H1 (cell line): ENCODE data around the gene POLDIP2. TPM values are rescaled to one million over a fixed set of nuclear protein-coding genes. Genes with fewer than 3 reads are reported as not detected.
A peak's percentile ranks its signal among the peaks of the same experiment; 100 is the strongest.

Experiments used
- CTCF ChIA-PET: fragments of 300-600 bp; sonication (Branson Sonifier 250); formaldehyde crosslinking; loops from one replicate; lab custom pipeline; 2021; ENCODE audit not compliant: partially characterized antibody; lab: Charles Lee
- POLR2A ChIA-PET: fragments of 300-600 bp; sonication (Branson Sonifier 250); formaldehyde crosslinking; loops from one replicate; lab custom pipeline; 2021; ENCODE audit warnings: inconsistent platforms; ENCODE audit not compliant: partially characterized antibody; lab: Charles Lee
- DNase-seq, 2 experiments: peaks; one replicate each; pipeline versions ENCODE4 v3.0.0 to v3.0.0-alpha.2; 2010 to 2022; ENCODE audit warnings: low spot score in 2 of 2, low read depth in 1 of 2, mixed read lengths in 1 of 2
- FAIRE-seq: peaks from 2 replicates; lab custom pipeline; 2011; peaks lifted over from hg19 to GRCh38; lab: Jason Lieb, UNC
- H2AFZ ChIP-seq: 2 replicates; pipeline ENCODE4 v1.8.1; 2012; ENCODE audit warnings: low read length, inconsistent platforms
- H2AK5ac ChIP-seq: 2 replicates; pipeline ENCODE4 v1.6.1; 2013; ENCODE audit warnings: low read depth, low read length
- H2BK120ac ChIP-seq: replicated peaks from 2 replicates; pipeline ENCODE3; 2013; ENCODE audit warnings: low read depth, low read length, inconsistent platforms
- H2BK12ac ChIP-seq: 2 replicates; pipeline ENCODE4 v1.6.1; 2013; ENCODE audit warnings: low read depth, low read length
- H2BK15ac ChIP-seq: 2 replicates; pipeline ENCODE4 v1.6.1; 2013; ENCODE audit warnings: low read length
- H2BK20ac ChIP-seq: 2 replicates; pipeline ENCODE4 v1.6.1; 2013; ENCODE audit warnings: low read length
- H2BK5ac ChIP-seq: 2 replicates; pipeline ENCODE4 v1.6.1; 2013; ENCODE audit warnings: low read depth, low read length
- H3K14ac ChIP-seq: 2 replicates; pipeline ENCODE4 v1.6.1; 2013; ENCODE audit warnings: inconsistent platforms; ENCODE audit not compliant: insufficient read length
- H3K18ac ChIP-seq: 2 replicates; pipeline ENCODE4 v1.6.1; 2013; ENCODE audit warnings: low read length; ENCODE audit errors: extremely low read depth
- H3K23ac ChIP-seq: 2 replicates; pipeline ENCODE4 v1.6.1; 2013; ENCODE audit warnings: inconsistent platforms; ENCODE audit not compliant: insufficient read length
- H3K23me2 ChIP-seq: 2 replicates; pipeline ENCODE4 v1.6.1; 2013; ENCODE audit warnings: low read depth, low read length
- H3K27ac ChIP-seq: 2 replicates; pipeline ENCODE4 v1.6.1; 2011; ENCODE audit warnings: low read depth, low read length, inconsistent platforms
- H3K27me3 ChIP-seq, 4 experiments: replicated peaks in 1 of 4; 1 replicate in 1 of 4; 2 replicates in 3 of 4; pipeline versions ENCODE4 v1.6.1 to v1.8.1; 2011 to 2013; ENCODE audit warnings: low read length in 3 of 4, mild to moderate bottlenecking in 3 of 4, inconsistent platforms in 2 of 4, mixed read lengths in 2 of 4, moderate library complexity in 1 of 4; ENCODE audit not compliant: control insufficient read depth in 3 of 4, insufficient read depth in 3 of 4; ENCODE audit errors: extremely low read depth in 1 of 4
- H3K36me3 ChIP-seq, 4 experiments: 2 replicates each; pipeline versions ENCODE4 v1.6.1 to v1.8.1; 2011 to 2013; ENCODE audit warnings: mild to moderate bottlenecking in 4 of 4, low read length in 3 of 4, moderate library complexity in 2 of 4, control low read depth in 1 of 4, inconsistent platforms in 1 of 4; ENCODE audit not compliant: insufficient read depth in 4 of 4, control insufficient read depth in 2 of 4
- H3K4ac ChIP-seq: replicated peaks from 2 replicates; pipeline ENCODE3; 2013; ENCODE audit warnings: low read length, low read depth, mixed read lengths, inconsistent platforms; ENCODE audit not compliant: insufficient read length
- H3K4me1 ChIP-seq, 4 experiments: replicated peaks in 1 of 4; 1 replicate in 1 of 4; 2 replicates in 3 of 4; pipeline versions ENCODE4 v1.6.1 to v1.8.1; 2011 to 2013; ENCODE audit warnings: low read length in 3 of 4, inconsistent platforms in 2 of 4, mixed read lengths in 1 of 4; ENCODE audit not compliant: insufficient read depth in 4 of 4, control insufficient read depth in 3 of 4
- H3K4me2 ChIP-seq, 2 experiments: 2 replicates each; pipeline versions ENCODE4 v1.6.1 to v1.8.1; 2011 to 2013; ENCODE audit warnings: low read depth in 2 of 2, low read length in 2 of 2, control low read depth in 1 of 2, inconsistent platforms in 1 of 2, mild to moderate bottlenecking in 1 of 2; ENCODE audit not compliant: insufficient read depth in 1 of 2
- H3K4me3 ChIP-seq, 4 experiments: fragments of 200-600, 300-600 bp in 1 of 4; sonication (generic), shearing (Covaris generic), sonication (Bioruptor Twin) in 1 of 4; 2 replicates each; pipeline versions ENCODE4 v1.5.1 to v1.8.1; 2011 to 2016; ENCODE audit warnings: low read length in 4 of 4, low read depth in 3 of 4, control low read depth in 2 of 4, inconsistent platforms in 2 of 4, mild to moderate bottlenecking in 2 of 4, mixed read lengths in 1 of 4, moderate library complexity in 1 of 4; ENCODE audit not compliant: insufficient read depth in 2 of 4; ENCODE audit errors: extremely low read depth in 1 of 4
- H3K56ac ChIP-seq: replicated peaks from 2 replicates; pipeline ENCODE3; 2013; ENCODE audit warnings: low read depth, mild to moderate bottlenecking, mixed read lengths, low read length, inconsistent platforms; ENCODE audit not compliant: insufficient read length
- H3K79me1 ChIP-seq: 2 replicates; pipeline ENCODE4 v1.6.1; 2013; ENCODE audit warnings: low read depth, low read length, control low read depth
- H3K79me2 ChIP-seq, 2 experiments: 2 replicates each; pipeline versions ENCODE4 v1.6.1 to v1.8.1; 2012 to 2013; ENCODE audit warnings: low read length in 2 of 2, mild to moderate bottlenecking in 2 of 2, inconsistent platforms in 1 of 2; ENCODE audit not compliant: insufficient read depth in 2 of 2, control insufficient read depth in 1 of 2
- H3K9ac ChIP-seq, 4 experiments: replicated peaks in 1 of 4; 1 replicate in 1 of 4; 2 replicates in 3 of 4; pipeline versions ENCODE4 v1.6.1 to v1.8.1; 2011 to 2013; ENCODE audit warnings: low read depth in 3 of 4, low read length in 3 of 4, control low read depth in 2 of 4, mild to moderate bottlenecking in 2 of 4, moderate library complexity in 2 of 4, inconsistent platforms in 1 of 4; ENCODE audit errors: extremely low read depth in 1 of 4
- H3K9me3 ChIP-seq, 2 experiments: 2 replicates each; pipeline versions ENCODE4 v1.6.1 to v1.8.1; 2012 to 2013; ENCODE audit warnings: mild to moderate bottlenecking in 2 of 2, moderate library complexity in 2 of 2, control low read depth in 1 of 2, inconsistent platforms in 1 of 2, low read depth in 1 of 2, low read length in 1 of 2, mixed read lengths in 1 of 2; ENCODE audit not compliant: insufficient read depth in 2 of 2
- H4K20me1 ChIP-seq, 2 experiments: replicated peaks in 1 of 2; 2 replicates each; pipeline versions ENCODE3 to v1.8.1; 2011 to 2013; ENCODE audit warnings: inconsistent platforms in 2 of 2, low read length in 2 of 2, mild to moderate bottlenecking in 1 of 2; ENCODE audit not compliant: insufficient read depth in 2 of 2, control insufficient read depth in 1 of 2
- H4K5ac ChIP-seq: 2 replicates; pipeline ENCODE4 v1.6.1; 2013; ENCODE audit warnings: low read length, low read depth, mixed read lengths, inconsistent platforms; ENCODE audit not compliant: insufficient read length
- H4K8ac ChIP-seq: 2 replicates; pipeline ENCODE4 v1.8.0; 2013; ENCODE audit warnings: mild to moderate bottlenecking, moderate library complexity, low read length, inconsistent platforms; ENCODE audit not compliant: insufficient read depth; ENCODE audit errors: extremely low read depth
- H4K91ac ChIP-seq: replicated peaks from 2 replicates; pipeline ENCODE3; 2013; ENCODE audit warnings: low read length, mixed read lengths, inconsistent platforms; ENCODE audit not compliant: insufficient read length
- WGBS, 2 experiments: shearing (Covaris generic) in 1 of 2; methylation state at CpG; one replicate each; pipeline versions ENCODE4 v1.1.6 to v1.1.7; 2013 to 2015; ENCODE audit warnings: low lambda C conversion rate in 2 of 2, mixed read lengths in 2 of 2, inconsistent platforms in 1 of 2, low coverage in 1 of 2, missing lambda C conversion rate in 1 of 2; ENCODE audit not compliant: insufficient replicate concordance in 2 of 2, insufficient coverage in 1 of 2, insufficient read length in 1 of 2; ENCODE audit errors: extremely low coverage in 1 of 2, missing lambda C conversion rate in 1 of 2; 5-methylcytosine and 5-hydroxymethylcytosine counted together
- polyA plus RNA-seq, 7 experiments: library from polyadenylated mRNA; depleted of rRNA in 3 of 7; stranded (reverse) in 5 of 7; unstranded in 2 of 7; fragments of >200 nt in 5 of 7; fragments of 200-250 nt in 2 of 7; gene quantifications; 1 replicate in 5 of 7; 2 replicates in 1 of 7; 4 replicates in 1 of 7; pipeline versions ENCODE4 v1.2.1 to v1.2.3, GENCODE V29; 2011 to 2013; ENCODE audit warnings: missing spikeins in 2 of 7, mixed read lengths in 2 of 7
- total RNA-seq: library from RNA; stranded (reverse); fragmentation: NEBNext Ultra II Directional; extraction: Animal tissue kit (Norgen Biotek cat#: 25700); gene quantifications from 2 replicates; pipeline ENCODE4 v1.2.1, GENCODE V29; 2021

POLDIP2 gene
- total and polyA plus RNA-seq, 2 of the 8 experiments (the other 6 are each of a cell fraction or from before 2014, with no cell fraction given): 74.0 to 76.1 TPM

DNA sequence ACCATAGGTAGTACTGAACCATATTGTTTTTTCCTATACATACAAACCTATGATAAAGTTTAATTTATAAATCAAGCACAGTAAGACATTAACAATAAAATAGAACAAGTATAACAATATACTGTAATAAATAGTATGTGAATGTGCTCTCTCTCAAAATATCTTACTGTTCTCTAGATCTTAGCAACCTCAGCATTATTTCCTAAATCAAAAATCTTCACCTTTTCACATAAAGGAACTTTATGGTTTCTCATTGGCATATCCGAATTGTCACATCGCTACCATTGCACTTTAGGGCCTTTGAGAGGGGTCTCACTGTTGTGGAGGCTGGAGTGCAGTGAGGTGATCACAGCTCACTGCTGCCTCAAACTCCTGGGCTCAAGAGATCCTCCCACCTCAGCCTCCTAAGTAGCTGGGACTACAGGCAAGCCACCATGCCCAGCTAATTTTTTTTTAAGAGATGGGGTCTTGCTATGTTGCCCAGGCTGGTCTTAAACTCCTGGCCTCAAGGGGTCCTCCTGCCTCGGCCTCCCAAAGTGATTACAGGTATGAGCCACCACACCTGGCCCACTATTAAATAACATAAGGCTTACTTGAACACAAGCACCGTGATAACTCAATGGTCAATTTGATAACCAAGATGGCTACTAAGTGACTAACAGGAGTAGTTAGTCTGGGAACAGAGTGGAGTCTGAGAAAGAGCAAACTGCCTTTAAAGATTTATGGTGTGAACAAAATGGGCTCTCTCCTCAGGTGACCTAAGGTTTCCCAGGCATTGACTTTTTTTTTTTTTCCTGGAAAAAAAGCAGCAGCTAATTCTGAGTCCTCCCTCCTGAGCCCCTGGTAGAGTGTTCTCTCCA is 41.3 kb downstream of the POLDIP2 start:
- H2AK5ac ChIP-seq: no peak overlapping the region
- H4K20me1 ChIP-seq: peaks cover 0 to 2% of the 10 kb centered on the region in 2 experiments
- H2BK12ac ChIP-seq: no peak overlapping the region
- H2BK15ac ChIP-seq: no peak overlapping the region; the same call in 1 of the 2 replicates
- H3K79me2 ChIP-seq: peaks cover 16 to 21% of the 10 kb centered on the region in 2 experiments
- no peak overlapping the region for H2BK120ac ChIP-seq
- H3K23ac ChIP-seq: no peak overlapping the region
- no peak overlapping the region for H2BK20ac ChIP-seq
- no peak overlapping the region for H3K14ac ChIP-seq
- peaks cover 0 to 3% (median 0%) of the 10 kb centered on the region in 4 experiments; a peak in 1 of 7 replicates for H3K27me3 ChIP-seq
- H3K9me3 ChIP-seq: no peaks in the 10 kb centered on the region
- no peak overlapping the region for H3K4me2 ChIP-seq
- H3K4me1 ChIP-seq: peaks cover 4 to 26% (median 13%) of the 10 kb centered on the region in 4 experiments
- ChIA-PET POLR2A (interaction anchor here (1.3 to 3.7 kb wide), 2 partner anchors 10 to 41 kb away, joined by 3 to 14 read pairs; partner anchors contain the start of gene POLDIP2), CTCF (interaction anchor here (1.1 to 1.5 kb wide), 2 partner anchors 35 to 87 kb away, joined by 4 to 6 read pairs; no protein-coding TSS in a partner anchor)
- H3K36me3 ChIP-seq: peaks cover 0 to 4% (median 0%) of the 10 kb centered on the region in 4 experiments; a peak in 3 of 8 replicates
- no peak overlapping the region for H2AFZ ChIP-seq
- peaks cover 11% of the 10 kb centered on the region for H3K23me2 ChIP-seq
- H3K4me3 ChIP-seq: no peak overlapping the region
- H3K4ac ChIP-seq: no peak overlapping the region
- no peaks in the 10 kb centered on the region for H3K79me1 ChIP-seq
- H3K56ac ChIP-seq: no peak overlapping the region
- 0 out of 2 replicates have a peak overlapping the region, but pooled peaks have one; percentile 38 for H2BK5ac ChIP-seq
- H4K91ac ChIP-seq: no peak overlapping the region
- WGBS, 2 experiments: 91% methylated on average over 4 of the region's 4 CpGs; no CpG with 5 or more reads in 1 of the 2 experiments
- H3K9ac ChIP-seq: no peak overlapping the region
- FAIRE-seq: no peak
- H4K5ac ChIP-seq: no peak overlapping the region
- H3K27ac ChIP-seq: no peak overlapping the region
- no peak for DNase-seq
- H3K18ac ChIP-seq: no peak overlapping the region
- H4K8ac ChIP-seq: no peak overlapping the region
